SK-N-MC (cell line): ENCODE results near the gene GRK6.

Experiments used
- DNase-seq: peaks from one replicate; pipeline ENCODE4 v3.0.0-alpha.2; 2011; ENCODE audit warnings: low read depth, low spot score
- H3K27ac ChIP-seq: fragments of 200-600 bp; sonication (generic); 2 replicates; pipeline ENCODE4 v1.5.1; 2016; ENCODE audit warnings: mixed run types
- H3K36me3 ChIP-seq: fragments of 200-600 bp; sonication (generic); 2 replicates; pipeline ENCODE4 v1.6.1; 2017; ENCODE audit warnings: antibody characterized with exemption, low read length, mixed read lengths; ENCODE audit not compliant: insufficient read depth
- H3K4me3 ChIP-seq: fragments of 200-600 bp; sonication (generic); 2 replicates; pipeline ENCODE4 v1.5.1; 2016
- H3K9ac ChIP-seq: fragments of 200-600 bp; sonication (generic); 2 replicates; pipeline ENCODE4 v1.8.0; 2017; ENCODE audit warnings: mixed run types, mixed read lengths; ENCODE audit not compliant: insufficient read length
- H3K9me3 ChIP-seq: fragments of 200-600 bp; sonication (generic); 2 replicates; pipeline ENCODE4 v1.6.1; 2017; ENCODE audit warnings: low read depth, mild to moderate bottlenecking, antibody characterized with exemption, low read length, moderate library complexity, mixed read lengths
- EZH2 ChIP-seq: fragments of 200-600 bp; sonication (generic); IDR thresholded peaks from one replicate; pipeline ENCODE4 v1.6.1; 2017; ENCODE audit warnings: antibody characterized with exemption
- FOXP2 ChIP-seq: optimal IDR thresholded peaks from 2 replicates; pipeline ENCODE3; 2011; ENCODE audit warnings: mild to moderate bottlenecking, moderate library complexity; ENCODE audit not compliant: insufficient read depth; ENCODE audit errors: extremely low read length, control extremely low read depth
- POLR2AphosphoS5 ChIP-seq: IDR thresholded peaks from 2 replicates; pipeline ENCODE4 v1.6.1; 2012; ENCODE audit warnings: mild to moderate bottlenecking, low read depth, low read length, borderline replicate concordance

The GRK6 gene

DNA sequence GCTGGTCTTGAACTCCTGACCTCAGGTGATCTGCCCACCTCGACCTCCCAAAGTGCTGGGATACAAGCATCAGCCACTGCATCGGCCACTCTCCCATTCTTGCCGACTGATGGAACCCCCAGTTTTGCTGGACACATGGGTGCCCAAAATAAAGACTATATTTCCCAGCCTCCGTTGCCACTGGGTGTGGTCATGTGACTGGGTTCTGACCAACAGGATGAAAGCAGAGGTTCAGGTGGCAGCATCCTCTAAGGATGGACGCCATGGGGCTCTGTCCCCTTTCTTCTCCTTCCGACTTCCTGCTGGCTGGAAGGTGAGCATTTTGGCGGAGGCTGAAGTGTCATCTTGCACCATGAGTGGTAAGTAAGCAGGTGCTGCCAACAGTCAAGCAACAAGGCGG lies 60.7 kb downstream of the GRK6 start:
- H3K4me3 ChIP-seq, result no peak overlapping the region
- TF ChIP-seq EZH2, result no peak
- TF ChIP-seq POLR2AphosphoS5, result no peak
- no peak for TF ChIP-seq FOXP2
- no peak overlapping the region for H3K9ac ChIP-seq
- no peaks in the 10 kb centered on the region for H3K9me3 ChIP-seq
- no peak overlapping the region for H3K27ac ChIP-seq
- DNase-seq, result no peak
- peaks cover 38% of the 10 kb centered on the region for H3K36me3 ChIP-seq

DNA sequence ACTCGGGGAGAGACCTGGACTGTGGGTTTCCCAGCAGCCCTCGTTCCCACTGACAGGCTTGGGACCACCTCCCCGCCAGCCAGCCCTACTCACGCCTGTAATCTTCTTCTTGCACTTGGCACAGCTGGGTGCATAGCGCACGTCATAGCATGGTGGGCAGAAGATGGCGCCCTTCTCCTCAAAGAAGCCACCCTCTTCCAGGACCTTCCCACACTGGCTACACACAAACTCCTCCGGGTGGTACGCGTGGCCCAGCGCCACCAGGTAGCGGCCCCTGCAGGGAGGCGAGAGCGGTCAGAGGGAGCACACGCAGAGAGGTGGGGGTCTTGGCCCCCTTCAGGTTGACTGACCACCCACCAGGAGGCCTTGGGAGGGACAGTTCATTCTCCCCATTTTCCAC lies 61.5 kb downstream of the GRK6 start:
- H3K4me3 ChIP-seq, result no peak overlapping the region
- peaks cover 45% of the 10 kb centered on the region for H3K36me3 ChIP-seq
- H3K9ac ChIP-seq, result no peak overlapping the region
- no peak overlapping the region for H3K27ac ChIP-seq
- TF ChIP-seq FOXP2 (no peak), POLR2AphosphoS5 (no peak), EZH2 (no peak)
- DNase-seq, result no peak
- H3K9me3 ChIP-seq, result no peaks in the 10 kb centered on the region

DNA sequence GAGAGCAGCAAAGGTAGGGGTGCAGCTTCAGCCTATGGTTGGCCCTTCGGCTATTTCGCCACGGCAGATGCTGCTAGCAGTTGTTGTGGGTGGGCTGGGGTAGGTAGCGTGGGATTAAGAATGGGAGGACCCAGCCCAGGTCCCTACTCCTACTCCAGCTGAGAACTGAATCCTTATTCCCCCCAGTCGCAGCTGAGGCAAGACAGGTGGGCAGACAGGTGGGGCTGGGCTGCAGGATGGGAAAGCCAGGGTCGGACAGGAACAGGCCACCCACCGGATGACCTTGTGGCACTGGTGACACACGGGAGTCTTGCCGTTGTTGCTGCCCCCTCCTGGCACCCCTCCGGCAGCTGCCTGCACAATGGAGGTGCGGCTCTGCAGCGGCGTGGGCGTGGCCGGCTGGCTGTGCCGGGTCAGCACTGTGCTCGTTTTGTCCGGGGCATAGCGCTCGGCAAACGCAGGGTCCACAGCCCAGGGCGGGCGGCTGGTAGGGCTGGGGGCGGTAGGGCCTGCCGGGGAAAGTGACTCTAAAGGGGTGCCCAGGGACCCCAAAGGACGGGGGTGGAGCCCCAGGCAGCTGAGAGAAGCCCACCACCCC lies 62.7 kb downstream of the GRK6 start:
- no peaks in the 10 kb centered on the region for H3K9me3 ChIP-seq
- no peak overlapping the region; the same call in 1 of the 2 replicates for H3K4me3 ChIP-seq
- no peak overlapping the region for H3K27ac ChIP-seq
- DNase-seq, result no peak
- H3K36me3 ChIP-seq, result peaks cover 45% of the 10 kb centered on the region
- H3K9ac ChIP-seq, result no peak overlapping the region
- TF ChIP-seq FOXP2 (no peak), EZH2 (no peak), POLR2AphosphoS5 (no peak)

DNA sequence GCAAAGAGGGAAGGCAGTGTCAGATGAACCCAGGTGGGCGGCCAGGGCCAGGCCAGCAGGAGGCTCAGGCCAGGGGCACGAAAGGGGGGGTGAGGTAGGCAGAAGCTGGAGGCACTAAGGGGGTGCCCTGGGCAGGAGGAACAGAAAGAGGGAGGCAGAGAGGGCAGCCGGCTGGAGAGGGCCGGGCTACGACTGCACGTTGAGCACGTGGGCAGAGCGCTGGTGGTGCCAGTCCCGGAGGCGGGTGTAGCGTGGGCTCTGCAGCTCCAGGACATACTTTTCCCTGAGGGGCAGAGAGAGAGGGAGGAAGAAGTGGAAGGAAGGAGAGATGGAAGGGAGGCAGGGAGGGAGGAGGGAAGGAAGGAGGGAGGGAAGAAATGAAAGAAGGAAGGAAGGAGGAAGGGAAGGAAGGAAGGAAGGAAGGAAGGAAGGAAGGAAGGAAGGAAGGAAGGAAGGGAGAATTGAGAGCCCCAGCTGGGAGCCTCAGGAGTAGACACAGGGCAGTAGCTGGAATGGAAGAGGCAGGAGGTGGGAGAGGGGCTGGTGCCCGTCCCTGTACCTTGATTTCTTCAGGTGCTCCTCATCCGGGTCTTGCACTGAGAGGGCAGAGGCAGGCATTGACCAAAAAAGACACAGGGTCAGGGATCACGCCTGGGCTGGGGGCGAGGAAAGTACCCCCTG lies 64.0 kb downstream of the GRK6 start:
- Histone ChIP-seq H3K9ac (peak overlapping the region; percentile 57), H3K36me3 (peaks cover 47% of the 10 kb centered on the region), H3K27ac (peak overlapping the region; percentile 91), H3K4me3 (peak overlapping the region; percentile 74), H3K9me3 (no peaks in the 10 kb centered on the region)
- peak; percentile 22; the same call in 1 of the 2 replicates for TF ChIP-seq POLR2AphosphoS5
- TF ChIP-seq FOXP2, result no peak
- DNase-seq, result peak; percentile 53

DNA sequence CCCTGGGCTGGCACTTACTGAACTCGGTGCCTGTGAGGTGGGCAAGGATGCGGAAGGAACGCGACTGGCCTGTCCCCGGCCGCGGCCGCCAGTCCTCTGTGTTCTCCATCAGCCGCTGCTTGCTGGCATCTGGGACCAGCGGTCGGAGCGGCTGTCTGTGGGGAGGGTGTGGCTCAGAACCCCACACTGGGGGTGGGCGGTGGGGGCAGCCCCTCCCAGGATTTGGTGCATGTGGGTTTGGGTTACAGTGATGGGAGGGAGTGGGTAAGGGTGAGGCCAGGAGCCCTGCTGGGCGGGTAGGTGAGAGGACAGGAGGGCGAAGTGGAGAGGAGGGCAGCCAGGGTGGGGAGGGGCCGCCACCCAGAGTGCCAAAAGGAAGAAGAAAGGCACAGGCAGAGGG lies 64.5 kb downstream of the GRK6 start:
- DNase-seq, result no peak
- Histone ChIP-seq H3K27ac (peak overlapping the region; percentile 91), H3K9me3 (no peaks in the 10 kb centered on the region), H3K36me3 (peaks cover 48% of the 10 kb centered on the region), H3K9ac (peak overlapping the region; percentile 54), H3K4me3 (peak overlapping the region; percentile 74)
- no peak for TF ChIP-seq POLR2AphosphoS5

DNA sequence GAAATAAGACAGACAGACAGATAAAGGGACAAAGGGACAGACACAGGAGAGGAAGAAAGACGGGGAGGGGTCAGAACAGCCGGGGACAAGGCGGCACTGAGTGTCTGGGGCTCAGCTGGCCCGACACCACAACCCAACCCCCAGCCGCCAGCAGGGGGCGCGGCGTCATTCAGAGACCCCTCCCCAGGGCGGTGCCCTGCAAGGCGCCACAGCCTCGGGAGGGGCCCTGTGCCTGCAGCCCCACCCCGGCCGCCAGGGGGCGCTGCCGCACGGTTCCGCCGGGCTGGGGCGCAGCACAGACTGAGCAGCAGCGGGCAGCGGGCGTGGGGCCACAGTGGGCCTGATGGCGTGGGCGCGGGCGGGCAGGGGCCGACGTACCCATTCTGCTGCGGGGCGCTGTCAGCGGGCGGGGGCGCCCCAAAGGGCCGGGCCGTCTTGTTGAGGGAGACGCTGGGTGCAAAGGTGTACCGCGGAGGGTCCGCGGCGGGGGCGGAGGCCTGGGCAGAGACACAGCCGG lies 65.0 kb downstream of the GRK6 start:
- TF ChIP-seq FOXP2 (peak; percentile 66), EZH2 (no peak)
- Histone ChIP-seq H3K4me3 (peak overlapping the region; percentile 74), H3K9ac (peak overlapping the region; percentile 54), H3K9me3 (no peaks in the 10 kb centered on the region), H3K36me3 (peaks cover 43% of the 10 kb centered on the region), H3K27ac (peak overlapping the region; percentile 91)
- DNase-seq, result no peak

DNA sequence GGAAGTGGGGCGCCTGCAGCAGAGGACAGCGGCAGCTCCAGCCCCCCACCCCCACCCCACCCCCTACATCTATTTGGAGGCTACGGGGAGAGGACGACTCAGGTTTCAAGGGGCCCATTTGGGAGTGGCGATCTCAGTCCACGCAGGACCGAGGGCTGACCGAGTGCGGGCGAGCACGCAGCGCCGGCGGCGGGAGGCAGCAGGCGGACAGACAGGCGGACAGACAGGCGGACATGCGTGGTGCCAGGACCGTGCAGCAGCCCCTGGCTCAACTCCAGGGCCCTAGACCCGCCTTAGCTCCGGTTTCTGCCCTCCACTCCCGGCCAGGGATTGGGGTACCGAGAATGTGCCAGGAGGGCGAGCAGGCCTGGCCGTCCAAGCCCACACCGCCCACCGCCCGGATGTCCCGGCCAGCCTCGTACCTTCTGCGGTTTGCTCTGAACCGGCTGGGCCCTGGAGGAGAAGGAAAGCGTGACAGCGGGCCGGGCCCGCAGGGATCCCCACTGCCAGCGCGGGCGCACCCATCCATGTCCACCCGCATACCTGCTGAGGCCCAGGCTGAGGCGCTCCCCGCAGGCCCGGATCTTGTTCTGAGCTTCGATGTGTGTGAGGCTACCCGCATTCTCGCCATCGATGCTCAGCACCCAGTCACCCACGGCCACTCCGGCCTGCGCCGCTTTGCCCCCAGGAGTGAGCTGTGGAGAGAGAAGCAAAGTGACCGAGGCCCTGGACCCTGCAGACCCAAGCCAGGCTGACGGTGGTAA lies 65.7 kb downstream of the GRK6 start:
- peak overlapping the region; percentile 46; the same call in 1 of the 2 replicates for H3K27ac ChIP-seq
- no peak overlapping the region for H3K9ac ChIP-seq
- H3K4me3 ChIP-seq, result no peak overlapping the region
- no peak for DNase-seq
- no peaks in the 10 kb centered on the region for H3K9me3 ChIP-seq
- TF ChIP-seq FOXP2, result no peak
- no peak for TF ChIP-seq POLR2AphosphoS5
- no peak for TF ChIP-seq EZH2
- H3K36me3 ChIP-seq, result peaks cover 41% of the 10 kb centered on the region
